Keratinocyte (primary cell): Measurements from ENCODE around the gene HGFAC. TPM values are rescaled to one million over a fixed set of nuclear protein-coding genes. Genes with fewer than 3 reads are reported as not detected.

Source experiments
- DNase-seq: peaks from one replicate; pipeline ENCODE4 v3.0.0-alpha.2; 2011; ENCODE audit warnings: low read depth, missing footprints, low spot score
- FAIRE-seq: peaks from 2 replicates; lab custom pipeline; 2011; peaks lifted over from hg19 to GRCh38; lab: Jason Lieb, UNC
- H2AFZ ChIP-seq: 2 replicates; pipeline ENCODE4 v1.6.0; 2012; ENCODE audit warnings: low read length, control low read depth, inconsistent platforms; ENCODE audit not compliant: control insufficient read depth
- H3K27ac ChIP-seq: 2 replicates; pipeline ENCODE4 v1.5.1; 2011; ENCODE audit warnings: low read length; ENCODE audit not compliant: control insufficient read depth, insufficient read depth
- H3K27me3 ChIP-seq: 3 replicates; pipeline ENCODE4 v1.6.0; 2011; ENCODE audit warnings: low read length; ENCODE audit not compliant: control insufficient read depth, insufficient read depth; ENCODE audit errors: extremely low read depth
- H3K36me3 ChIP-seq, 2 experiments: 2 replicates in 1 of 2; 3 replicates in 1 of 2; pipeline ENCODE4 v1.5.1; 2011; ENCODE audit warnings: low read length in 2 of 2, mild to moderate bottlenecking in 1 of 2; ENCODE audit not compliant: control insufficient read depth in 2 of 2, insufficient read depth in 2 of 2; ENCODE audit errors: extremely low read depth in 1 of 2
- H3K4me1 ChIP-seq: 3 replicates; pipeline ENCODE4 v1.5.1; 2011; ENCODE audit warnings: low read length; ENCODE audit not compliant: control insufficient read depth, insufficient read depth; ENCODE audit errors: extremely low read depth
- H3K4me2 ChIP-seq: 3 replicates; pipeline ENCODE4 v1.6.0; 2011; ENCODE audit warnings: low read depth, low read length; ENCODE audit not compliant: control insufficient read depth, insufficient read depth; ENCODE audit errors: extremely low read depth
- H3K4me3 ChIP-seq, 3 experiments: fragments of 200-600 bp in 1 of 3; sonication (generic) in 1 of 3; 2 replicates in 2 of 3; 3 replicates in 1 of 3; pipeline ENCODE4 v1.5.1; 2011 to 2016; ENCODE audit warnings: low read length in 3 of 3, mild to moderate bottlenecking in 3 of 3, control low read depth in 2 of 3, inconsistent platforms in 1 of 3, low read depth in 1 of 3, mixed read lengths in 1 of 3, mixed run types in 1 of 3, moderate library complexity in 1 of 3; ENCODE audit not compliant: control insufficient read depth in 2 of 3, insufficient read depth in 2 of 3; ENCODE audit errors: extremely low read depth in 1 of 3
- H3K79me2 ChIP-seq: 2 replicates; pipeline ENCODE4 v1.6.0; 2012; ENCODE audit warnings: low read length; ENCODE audit not compliant: control insufficient read depth, insufficient read depth
- H3K9ac ChIP-seq: 3 replicates; pipeline ENCODE4 v1.6.0; 2011; ENCODE audit warnings: low read length; ENCODE audit not compliant: control insufficient read depth, insufficient read depth; ENCODE audit errors: extremely low read depth
- H3K9me1 ChIP-seq: 3 replicates; pipeline ENCODE4 v1.6.0; 2011; ENCODE audit warnings: low read length; ENCODE audit not compliant: control insufficient read depth, insufficient read depth; ENCODE audit errors: extremely low read depth
- H3K9me3 ChIP-seq: 2 replicates; pipeline ENCODE4 v1.5.1; 2012; ENCODE audit warnings: low read depth, low read length; ENCODE audit not compliant: control insufficient read depth
- H4K20me1 ChIP-seq: 3 replicates; pipeline ENCODE4 v1.6.0; 2011; ENCODE audit warnings: low read length; ENCODE audit not compliant: control insufficient read depth, insufficient read depth; ENCODE audit errors: extremely low read depth
- CTCF ChIP-seq, 3 experiments: IDR thresholded peaks in 1 of 3; conservative IDR thresholded peaks in 1 of 3; optimal IDR thresholded peaks in 1 of 3; 2 replicates in 2 of 3; 3 replicates in 1 of 3; pipeline versions ENCODE3 to v1.5.1; 2011; ENCODE audit warnings: low read length in 3 of 3, mild to moderate bottlenecking in 3 of 3, moderate library complexity in 2 of 3, control low read depth in 1 of 3, inconsistent platforms in 1 of 3; ENCODE audit not compliant: insufficient read depth in 2 of 3; ENCODE audit errors: extremely low read depth in 1 of 3
- EZH2 ChIP-seq: IDR thresholded peaks from one replicate; pipeline ENCODE4 v1.6.1; 2012; ENCODE audit warnings: inconsistent platforms, mild to moderate bottlenecking, low read length, moderate library complexity
- dilution Hi-C: fragments of 300-500 bp; cut with MboI; formaldehyde crosslinking; loops from one replicate; pipeline ENCODE4 v1.7.0; 2020; ENCODE audit warnings: low sequenced_read_pairs; ENCODE audit not compliant: extremely low pct_ligation_motif_present
- polyA plus RNA-seq, 5 experiments: library from polyadenylated mRNA; depleted of rRNA in 3 of 5; stranded (reverse) in 3 of 5; stranded (forward) in 1 of 5; unstranded in 1 of 5; fragments of >200 nt; gene quantifications; 1 replicate in 1 of 5; 2 replicates in 3 of 5; 3 replicates in 1 of 5; pipeline versions ENCODE4 v1.2.1 to v1.2.3, GENCODE V29; 2011 to 2012; ENCODE audit warnings: missing spikeins in 2 of 5, low read depth in 1 of 5, low replicate concordance in 1 of 5

Gene HGFAC
- polyA plus RNA-seq, 1 donor (not counting 4 experiments of a cell fraction or from before 2014, with no cell fraction given): not detected

- Histone ChIP-seq H3K9me3 (no peaks in the 10 kb centered on the region), H4K20me1 (no peaks in the 10 kb centered on the region), H3K4me1 (no peaks in the 10 kb centered on the region), H3K36me3 (no peaks in the 10 kb centered on the region), H3K9me1 (no peaks in the 10 kb centered on the region), H3K27ac (no peak overlapping the region), H3K9ac (no peak overlapping the region), H3K4me2 (no peak overlapping the region), H2AFZ (no peak overlapping the region), H3K79me2 (no peaks in the 10 kb centered on the region), H3K4me3 (no peak overlapping the region), H3K27me3 (peaks cover 66% of the 10 kb centered on the region)
- TF ChIP-seq EZH2: no peak
- TF ChIP-seq CTCF (optimal IDR thresholded peaks at IDR 0.05 in 1 of 3, IDR thresholded peaks at IDR 0.05 in 1 of 3, conservative IDR thresholded peaks at IDR 0.05 in 1 of 3; ENCODE audit: extremely low read depth in 1 of 3, insufficient read depth in 2 of 3, low read length in 3 of 3): no peak
- FAIRE-seq (no peak), DNase-seq (no peak)
- dilution Hi-C loops: no loop called here
These were observed 36.1 kb downstream of the HGFAC start for GRCh38 chr4:3477750-3478430.

- Histone ChIP-seq H3K9ac (no peak overlapping the region), H4K20me1 (no peaks in the 10 kb centered on the region), H3K9me3 (no peaks in the 10 kb centered on the region), H3K9me1 (no peaks in the 10 kb centered on the region), H3K27me3 (peaks cover 63% of the 10 kb centered on the region), H3K36me3 (no peaks in the 10 kb centered on the region), H3K79me2 (no peaks in the 10 kb centered on the region), H3K27ac (no peak overlapping the region), H2AFZ (no peak overlapping the region), H3K4me2 (no peak overlapping the region), H3K4me3 (no peak overlapping the region), H3K4me1 (no peaks in the 10 kb centered on the region)
- no peak for TF ChIP-seq CTCF (optimal IDR thresholded peaks at IDR 0.05 in 1 of 3, IDR thresholded peaks at IDR 0.05 in 1 of 3, conservative IDR thresholded peaks at IDR 0.05 in 1 of 3; ENCODE audit: extremely low read depth in 1 of 3, insufficient read depth in 2 of 3, low read length in 3 of 3)
- no peak for TF ChIP-seq EZH2
- FAIRE-seq (no peak), DNase-seq (no peak)
- dilution Hi-C loops: no loop called here
These were observed 36.9 kb downstream of the HGFAC start for GRCh38 chr4:3478446-3479357.
